NOMO-1 treated with DMSO at 0.1 percent for 48 hours (cell line): ENCODE data around the gene ERAP2.

Source experiments
- DNase-seq: peaks from one replicate; lab custom pipeline; 2025; ENCODE audit not compliant: unreplicated experiment; lab: John Stamatoyannopoulos, UW

Gene ERAP2

DNA sequence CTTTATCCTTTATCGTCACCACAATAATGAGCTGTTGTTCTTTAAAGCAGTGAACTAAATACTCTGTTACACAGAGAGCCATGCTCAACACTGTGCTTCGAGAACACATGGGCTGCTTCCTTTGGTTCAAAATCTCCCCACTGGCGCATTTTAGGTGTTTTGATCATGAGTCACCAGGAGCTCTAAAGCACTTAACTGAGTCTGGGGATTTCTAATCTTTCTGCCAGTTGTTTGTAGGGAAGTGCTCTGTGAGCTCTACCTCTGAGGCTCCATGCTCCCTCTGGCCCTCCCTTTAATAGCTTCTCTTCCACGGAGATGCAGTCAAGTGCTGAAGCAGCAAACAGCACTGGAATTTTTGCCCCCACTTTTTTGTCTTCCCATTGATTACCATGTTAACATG lies 17.0 kb downstream of the ERAP2 start:
- DNase-seq: no peak

DNA sequence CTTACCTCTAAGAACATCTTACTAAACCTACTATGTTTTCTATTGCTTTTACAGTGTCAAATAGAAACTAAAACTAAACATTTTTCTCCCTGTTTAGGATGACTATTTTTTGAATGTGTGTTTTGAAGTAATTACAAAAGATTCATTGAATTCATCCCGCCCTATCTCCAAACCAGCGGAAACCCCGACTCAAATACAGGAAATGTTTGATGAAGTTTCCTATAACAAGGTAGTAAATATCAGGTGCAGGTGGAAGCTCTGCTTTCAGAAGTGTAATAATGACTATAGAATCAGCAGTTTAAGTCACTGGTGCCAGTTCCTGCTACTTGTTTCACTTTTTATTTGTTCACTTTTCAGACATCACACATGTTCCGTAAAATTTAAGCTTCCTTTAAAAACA lies 20.0 kb downstream of the ERAP2 start:
- peak; percentile 61 for DNase-seq

DNA sequence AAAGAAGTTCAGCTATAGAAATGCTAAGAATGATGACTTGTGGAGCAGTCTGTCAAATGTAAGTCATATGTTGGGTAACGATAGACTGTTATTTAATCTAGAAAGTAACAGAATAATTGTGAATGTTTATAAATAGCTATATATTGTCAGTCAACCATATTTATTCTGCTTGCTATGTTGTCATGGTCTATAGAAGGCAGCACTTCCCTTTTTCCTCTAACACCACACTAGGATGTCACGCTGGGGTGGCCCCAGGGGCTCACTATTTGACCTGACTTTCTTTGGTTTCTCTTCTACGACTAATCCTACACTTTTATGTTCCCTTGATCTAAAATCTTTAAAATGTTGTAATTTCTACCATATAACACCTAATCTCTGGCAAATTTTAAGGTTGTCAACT lies 20.5 kb downstream of the ERAP2 start:
- DNase-seq: peak; percentile 92

DNA sequence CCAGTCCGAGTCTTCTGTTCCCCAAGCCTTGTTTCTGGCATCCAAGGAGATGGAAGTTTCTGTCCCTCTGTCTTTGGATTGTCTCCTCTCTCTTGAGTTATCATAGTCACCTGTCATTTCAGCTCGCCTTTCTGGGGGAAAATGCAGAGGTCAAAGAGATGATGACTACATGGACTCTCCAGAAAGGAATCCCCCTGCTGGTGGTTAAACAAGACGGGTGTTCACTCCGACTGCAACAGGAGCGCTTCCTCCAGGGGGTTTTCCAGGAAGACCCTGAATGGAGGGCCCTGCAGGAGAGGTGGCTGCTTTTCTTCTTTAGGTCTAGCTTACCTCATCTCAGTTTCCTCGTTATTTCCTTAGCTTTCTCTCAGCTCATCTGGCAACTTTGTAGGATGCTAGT lies 25.1 kb downstream of the ERAP2 start:
- no peak for DNase-seq

DNA sequence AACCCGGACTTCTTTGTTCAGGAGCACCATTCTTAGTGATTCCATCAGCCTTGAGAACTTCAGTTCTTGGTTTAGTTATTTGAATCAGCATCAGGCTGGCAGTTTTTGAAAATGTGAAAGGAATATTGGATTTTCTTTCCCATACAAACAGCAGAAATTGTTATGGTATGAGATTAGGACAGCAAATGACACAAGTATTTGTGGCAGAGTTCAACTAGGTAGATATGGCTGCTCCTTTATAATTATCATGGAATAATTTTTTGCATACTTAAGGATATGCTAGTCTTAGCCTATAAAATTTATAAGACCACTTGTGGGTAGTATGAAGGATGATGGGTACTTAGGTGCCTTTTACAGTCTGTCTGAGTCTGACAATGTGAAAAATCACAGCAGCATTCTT lies 25.5 kb downstream of the ERAP2 start:
- no peak for DNase-seq

DNA sequence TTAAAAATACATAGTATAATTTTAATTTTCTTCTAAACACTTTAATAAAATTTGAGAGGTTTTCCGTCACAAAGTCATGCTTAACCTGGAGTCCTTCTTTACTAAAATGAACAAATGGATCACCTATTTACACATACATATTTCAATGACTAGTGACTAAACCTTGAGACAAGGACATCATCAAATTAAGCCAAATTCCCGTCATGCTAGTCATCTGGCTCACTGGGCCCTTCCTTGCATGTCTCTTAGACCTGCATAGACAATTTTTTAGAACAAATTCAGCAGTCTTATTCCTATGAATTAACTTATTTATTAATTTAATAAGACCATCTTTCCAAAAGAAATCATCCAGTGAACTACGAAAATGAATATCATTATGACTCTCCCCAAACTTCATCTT lies 26.6 kb downstream of the ERAP2 start:
- no peak for DNase-seq

DNA sequence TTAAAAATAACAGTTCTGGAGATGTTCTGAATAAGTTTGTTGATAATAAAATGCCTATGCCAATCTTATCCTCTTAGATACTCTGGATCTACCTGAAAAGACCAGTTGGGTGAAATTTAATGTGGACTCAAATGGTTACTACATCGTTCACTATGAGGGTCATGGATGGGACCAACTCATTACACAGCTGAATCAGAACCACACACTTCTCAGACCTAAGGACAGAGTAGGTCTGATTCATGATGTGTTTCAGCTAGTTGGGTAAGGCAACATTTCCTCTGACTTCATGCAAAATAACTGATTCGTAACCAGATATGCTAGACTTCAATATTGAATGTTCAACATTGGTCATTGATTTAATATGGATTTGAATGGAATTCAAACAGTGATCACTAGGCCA lies 27.0 kb downstream of the ERAP2 start:
- no peak for DNase-seq

DNA sequence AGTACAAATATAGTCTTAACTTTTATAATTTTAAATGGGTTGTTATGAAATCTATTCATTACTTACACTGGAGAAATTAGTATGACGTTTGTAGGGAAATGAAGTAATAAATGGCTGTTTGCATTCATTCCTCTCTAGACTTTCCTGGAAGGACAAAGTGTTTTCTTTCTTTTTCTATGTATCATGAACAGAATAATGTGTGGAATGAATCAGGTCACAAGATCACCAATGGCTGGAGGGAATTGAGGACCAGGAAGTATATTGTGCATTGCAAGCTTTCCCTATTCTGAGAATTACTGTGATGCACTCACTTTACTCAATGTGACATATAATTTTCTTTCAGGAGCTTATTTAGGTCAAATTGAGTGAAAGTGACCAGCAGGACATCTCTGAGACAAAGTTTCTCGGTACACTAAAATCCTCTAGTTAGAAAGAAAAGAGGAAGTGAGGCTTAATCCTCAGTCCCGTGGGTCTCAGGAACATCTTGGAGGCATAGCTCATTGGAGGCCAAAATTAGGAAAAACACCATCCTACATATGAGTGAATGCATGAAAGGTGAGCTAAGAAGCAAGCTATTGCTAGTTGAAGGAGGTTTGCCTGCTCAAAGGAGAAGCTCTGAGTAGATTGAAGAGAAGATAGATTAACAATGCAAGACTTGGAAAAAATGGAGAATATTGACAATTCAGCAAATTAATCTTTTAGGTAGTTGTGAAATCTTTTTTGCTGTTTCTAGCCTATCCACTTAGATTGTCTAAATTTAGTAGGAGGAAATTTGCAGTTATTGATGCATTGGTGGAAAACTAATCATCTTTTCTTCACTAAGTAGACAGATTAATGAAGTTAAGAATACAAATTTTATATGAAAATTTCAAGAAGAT lies 28.0 kb downstream of the ERAP2 start:
- DNase-seq: no peak

DNA sequence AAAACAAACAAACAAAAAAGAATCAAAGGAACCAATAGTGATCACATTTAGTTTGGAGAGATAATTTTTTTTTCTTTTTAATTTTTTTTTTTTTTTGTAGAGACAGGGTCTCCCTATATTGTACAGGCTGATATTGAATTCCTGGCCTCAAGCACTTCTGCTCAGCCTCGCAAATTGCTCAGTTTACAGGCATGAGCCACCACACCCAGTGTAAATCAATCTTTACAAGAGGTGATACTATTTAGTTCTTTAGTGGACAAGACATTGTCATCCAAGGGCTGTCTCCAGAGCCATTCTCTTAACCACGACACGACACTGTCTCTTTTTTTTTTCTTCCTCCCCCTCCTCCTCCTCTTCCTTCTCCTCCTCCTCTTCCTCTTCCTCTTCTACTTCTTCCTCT lies 29.6 kb downstream of the ERAP2 start:
- no peak for DNase-seq

DNA sequence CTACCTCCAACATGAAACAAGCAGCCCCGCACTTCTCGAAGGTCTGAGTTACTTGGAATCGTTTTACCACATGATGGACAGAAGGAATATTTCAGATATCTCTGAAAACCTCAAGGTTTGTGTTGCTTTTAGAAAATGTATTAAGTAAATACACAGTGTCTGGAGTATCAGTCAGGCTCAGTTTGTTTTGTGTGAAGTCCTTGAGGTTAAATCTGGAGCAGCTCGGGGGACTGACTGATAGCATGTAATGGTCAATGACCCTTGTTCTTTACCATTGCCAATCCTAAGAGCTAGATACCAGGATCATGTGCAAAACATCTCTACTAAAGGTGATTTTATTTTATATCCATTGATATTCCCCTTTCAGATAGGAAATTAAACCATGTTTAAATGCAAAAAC lies 32.7 kb downstream of the ERAP2 start:
- no peak for DNase-seq

DNA sequence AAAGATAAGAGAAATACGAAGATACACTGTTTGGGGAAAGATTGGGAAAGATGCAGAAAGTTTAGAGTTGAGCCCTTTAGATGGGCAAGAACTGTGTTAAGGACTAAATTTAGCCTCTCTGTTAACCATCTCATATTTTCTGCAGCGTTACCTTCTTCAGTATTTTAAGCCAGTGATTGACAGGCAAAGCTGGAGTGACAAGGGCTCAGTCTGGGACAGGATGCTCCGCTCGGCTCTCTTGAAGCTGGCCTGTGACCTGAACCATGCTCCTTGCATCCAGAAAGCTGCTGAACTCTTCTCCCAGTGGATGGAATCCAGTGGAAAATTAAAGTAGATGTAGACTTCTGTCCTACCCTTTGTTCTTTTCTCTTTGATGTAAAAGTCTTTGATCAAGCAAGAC lies 33.1 kb downstream of the ERAP2 start:
- DNase-seq: no peak

DNA sequence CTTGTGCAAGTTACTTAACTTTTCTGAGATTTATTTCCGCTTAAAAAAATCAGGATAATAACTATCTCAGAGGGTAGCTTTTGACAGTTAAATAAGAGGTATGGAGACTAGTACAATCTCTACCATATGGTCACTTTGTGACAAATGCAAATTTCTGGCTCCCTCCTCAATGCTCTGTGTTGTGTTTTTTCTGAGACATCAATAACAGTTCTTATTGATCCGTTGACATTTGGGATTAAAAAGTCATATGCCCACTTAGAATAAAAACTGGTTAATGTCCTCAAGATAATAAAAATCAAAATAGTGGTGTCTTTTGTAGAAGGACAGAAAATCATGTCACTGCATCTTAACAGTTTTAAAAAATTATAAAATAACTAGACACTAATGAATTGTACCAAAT lies 34.8 kb downstream of the ERAP2 start:
- DNase-seq: no peak

DNA sequence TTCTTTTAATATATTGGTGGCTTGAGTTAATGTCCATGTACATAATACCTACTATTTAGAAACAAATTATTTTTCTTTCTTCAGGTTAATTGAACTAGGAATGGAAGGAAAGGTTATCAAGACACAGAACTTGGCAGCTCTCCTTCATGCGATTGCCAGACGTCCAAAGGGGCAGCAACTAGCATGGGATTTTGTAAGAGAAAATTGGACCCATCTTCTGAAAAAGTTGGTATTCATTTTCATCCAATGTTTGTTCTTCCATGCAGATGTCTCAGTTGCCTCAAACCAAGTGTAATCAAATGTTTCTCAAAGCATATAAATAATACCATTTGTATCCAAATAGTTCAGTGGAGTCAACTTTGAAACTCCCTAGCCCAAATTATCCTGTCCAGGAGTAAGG lies 36.9 kb downstream of the ERAP2 start:
- no peak for DNase-seq

DNA sequence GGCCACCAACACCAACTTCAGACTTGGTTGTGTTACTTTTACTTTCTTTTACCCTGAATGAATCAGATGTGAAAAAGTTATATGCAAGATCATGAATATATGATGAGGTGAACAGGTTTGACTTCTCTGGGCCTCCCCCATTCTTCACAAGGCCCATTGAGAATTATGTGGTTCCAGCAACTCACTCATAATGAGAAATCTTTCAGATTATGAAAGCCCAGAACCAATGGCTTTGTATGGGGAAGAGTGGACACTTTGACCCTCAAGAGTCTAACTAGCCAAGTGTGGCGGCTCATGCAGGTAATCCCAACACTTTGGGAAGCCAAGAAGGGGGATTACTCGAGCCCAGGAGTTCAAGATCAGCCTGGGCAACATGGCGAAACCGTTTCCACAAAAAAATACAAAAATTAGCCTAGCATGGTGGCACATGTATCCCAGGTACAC lies 43.5 kb downstream of the ERAP2 start:
- DNase-seq: no peak

DNA sequence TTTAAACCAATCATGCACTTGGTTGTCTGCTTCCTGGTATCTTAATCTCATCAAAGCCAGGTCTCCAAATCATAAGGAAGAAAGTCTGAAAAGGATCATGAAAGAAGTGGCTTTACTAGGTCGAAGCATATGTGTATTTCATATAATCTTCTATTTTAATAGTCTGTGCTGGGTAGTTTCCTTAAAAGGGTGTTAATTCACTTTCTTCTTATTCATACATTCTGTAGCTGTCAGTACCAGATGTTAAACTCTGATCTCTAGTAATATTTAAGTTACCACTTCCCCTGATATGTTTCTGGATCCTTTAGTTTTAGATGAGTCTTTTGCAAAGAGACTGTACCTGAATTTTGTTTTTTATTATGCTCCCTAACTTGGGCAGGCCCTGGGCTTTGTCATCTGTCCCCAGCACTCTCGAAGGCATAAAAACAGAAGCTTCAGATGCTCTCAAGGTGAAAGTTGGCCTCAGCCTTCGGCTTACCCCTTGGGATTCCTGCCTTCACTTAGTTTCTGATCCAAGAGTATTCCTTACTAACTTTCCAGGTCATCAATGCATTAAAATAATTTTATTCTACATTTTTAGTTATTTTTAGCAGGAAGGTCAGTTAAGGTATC lies 44.5 kb downstream of the ERAP2 start:
- DNase-seq: no peak

DNA sequence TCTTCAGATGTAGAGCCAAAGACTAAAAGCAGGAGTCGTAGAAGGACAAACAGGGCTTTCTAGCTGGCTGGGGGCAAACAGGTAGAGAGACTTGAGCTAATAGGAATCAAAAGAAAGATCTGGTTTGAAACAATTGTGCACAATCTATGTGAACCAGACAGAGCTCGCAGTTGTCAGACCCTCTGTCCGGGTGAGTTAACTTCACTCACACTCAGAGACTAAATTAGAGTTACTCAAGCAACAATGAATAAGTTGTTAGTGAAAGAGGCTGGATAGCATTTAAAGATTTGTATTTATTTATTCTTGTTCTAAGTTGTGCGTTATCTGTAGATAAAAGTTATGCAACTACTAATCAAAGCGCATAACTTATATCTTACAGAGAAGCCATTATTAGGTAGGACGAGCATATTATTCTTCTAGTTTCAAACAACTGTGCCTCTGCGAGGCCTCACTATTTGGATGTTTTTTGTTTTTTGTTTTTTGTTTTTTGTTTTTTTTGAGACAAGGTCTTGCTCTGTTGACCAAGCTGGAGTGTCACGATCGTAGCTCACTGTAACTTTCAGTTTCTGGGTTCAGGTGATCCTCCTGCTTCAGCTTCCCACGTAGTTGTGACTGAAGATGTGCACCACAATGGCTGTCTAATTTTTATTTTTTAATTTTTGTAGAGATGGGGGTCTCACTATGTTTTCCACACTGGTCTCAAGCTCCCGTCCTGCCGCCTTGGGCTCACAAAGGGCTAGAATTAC lies 46.4 kb downstream of the ERAP2 start:
- no peak for DNase-seq

DNA sequence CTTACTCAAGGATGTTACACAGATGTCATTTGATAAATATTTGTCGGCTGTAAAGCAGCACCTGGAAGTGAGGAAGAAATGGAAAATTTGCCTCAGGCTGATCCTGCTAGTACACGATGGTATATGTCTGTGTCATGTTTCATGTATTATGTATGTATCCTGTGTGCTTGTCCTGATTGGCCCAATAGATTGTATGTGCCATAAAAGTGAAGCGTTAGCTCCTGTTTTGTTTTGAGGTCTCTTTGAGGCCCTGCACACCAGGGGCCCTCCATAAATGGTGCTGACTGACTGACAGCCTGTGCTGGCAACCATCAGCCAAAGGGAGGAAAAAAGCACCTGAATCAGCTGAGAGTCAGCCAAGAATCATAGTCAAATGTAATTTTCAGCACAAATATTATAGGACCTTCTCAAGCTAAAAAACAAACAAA lies 47.7 kb downstream of the ERAP2 start:
- no peak for DNase-seq

DNA sequence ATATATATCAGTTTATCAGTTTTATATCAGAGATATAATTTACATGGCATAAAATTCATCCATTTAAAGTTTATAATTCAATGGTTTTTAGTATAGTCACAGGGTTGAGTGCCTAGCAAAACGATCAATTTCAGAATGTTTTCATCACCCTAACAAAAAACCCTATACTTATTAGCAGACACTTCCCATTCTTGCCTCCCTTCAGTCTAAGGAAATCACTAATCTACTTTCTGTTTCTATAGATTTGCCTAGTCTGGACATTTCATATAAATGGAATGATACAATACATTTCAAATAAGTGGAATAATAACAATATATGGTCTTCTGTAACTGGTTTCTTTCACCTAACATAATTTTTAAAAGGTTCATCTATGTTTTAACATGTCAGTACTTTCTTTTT lies 50.0 kb downstream of the ERAP2 start:
- no peak for DNase-seq

DNA sequence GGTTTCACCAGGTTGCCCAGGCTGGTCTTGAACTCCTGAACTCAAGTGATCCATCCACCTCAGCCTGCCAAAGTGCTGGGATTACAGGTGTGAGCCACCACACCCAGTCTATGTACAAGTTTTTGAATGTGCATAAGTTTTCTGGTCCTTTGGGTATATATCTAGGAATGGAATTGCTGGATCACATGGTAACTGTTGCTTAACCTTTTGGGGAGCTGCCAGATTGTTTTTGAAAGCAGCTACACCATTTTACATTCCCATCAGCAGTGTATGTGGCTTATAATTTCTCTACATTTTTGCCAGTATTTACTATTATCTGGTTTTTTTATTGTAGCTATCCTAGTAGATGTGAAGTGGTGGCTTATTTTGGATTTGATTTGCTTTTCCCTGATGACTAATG lies 50.7 kb downstream of the ERAP2 start:
- DNase-seq: no peak

DNA sequence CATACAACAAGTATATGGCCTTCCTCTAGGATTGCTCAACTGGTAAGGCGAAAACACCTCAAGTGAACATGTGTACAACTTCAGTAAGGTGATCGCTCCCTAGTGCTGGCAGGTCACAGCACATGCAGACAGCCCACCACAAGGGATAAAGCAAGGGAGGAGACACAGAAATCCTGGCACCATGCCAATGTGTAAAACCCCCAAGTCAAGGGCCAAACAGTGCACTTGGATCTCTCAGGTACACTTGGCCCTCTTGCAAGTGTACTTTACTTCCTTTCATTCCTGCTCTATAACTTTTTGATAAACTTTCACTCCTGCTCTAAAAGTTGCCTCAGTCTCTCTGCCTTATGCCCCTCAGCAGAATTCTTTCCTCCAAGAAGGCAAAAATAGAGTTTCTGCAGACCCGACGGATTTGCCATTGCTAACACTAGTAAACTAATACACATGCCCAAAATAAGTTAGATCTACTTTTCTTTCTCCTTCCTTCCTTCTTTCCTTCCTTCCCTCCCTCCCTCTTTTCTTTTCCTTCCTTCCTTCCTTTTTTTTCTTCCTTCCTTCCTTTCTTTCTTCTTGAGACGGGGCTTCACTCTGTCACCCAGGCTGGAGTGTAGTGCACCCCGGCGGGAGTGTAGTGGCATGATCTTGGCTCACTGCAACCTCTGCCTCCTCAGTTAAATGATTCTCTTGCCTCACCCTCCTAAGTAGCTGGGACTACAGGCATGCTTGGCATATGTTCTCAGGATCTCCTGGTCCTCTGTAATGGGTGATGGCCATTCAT lies 52.8 kb downstream of the ERAP2 start:
- no peak for DNase-seq

DNA sequence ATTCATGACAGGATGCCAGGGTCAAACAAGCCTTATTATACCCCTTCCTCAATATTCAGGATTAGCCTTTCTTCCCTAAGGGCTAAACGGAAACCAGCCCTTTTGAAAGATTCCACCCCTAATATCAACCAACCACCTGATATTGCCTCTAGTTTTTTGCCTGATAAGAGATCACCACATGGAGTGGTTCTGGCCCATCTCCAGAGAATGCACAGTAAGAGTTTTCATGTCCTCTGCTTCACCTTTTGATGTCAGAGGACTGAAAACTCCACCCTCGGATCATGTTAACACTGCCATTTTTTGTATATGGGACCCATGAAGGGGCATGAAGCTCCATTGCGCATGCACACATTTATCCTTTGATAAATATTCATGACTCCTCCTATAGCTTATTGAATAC lies 53.8 kb downstream of the ERAP2 start:
- DNase-seq: no peak
